Activated CD8-positive, alpha-beta memory T cell treated with anti-CD3 and anti-CD28 coated beads, Interleukin-2, amount 50 U/mL, for 4 hours (primary cell): Measurements from ENCODE around the gene CAMK2N2.

Experiments
- DNase-seq: peaks from one replicate; pipeline ENCODE4 v3.0.0-alpha.2; 2020

CAMK2N2 gene

DNA sequence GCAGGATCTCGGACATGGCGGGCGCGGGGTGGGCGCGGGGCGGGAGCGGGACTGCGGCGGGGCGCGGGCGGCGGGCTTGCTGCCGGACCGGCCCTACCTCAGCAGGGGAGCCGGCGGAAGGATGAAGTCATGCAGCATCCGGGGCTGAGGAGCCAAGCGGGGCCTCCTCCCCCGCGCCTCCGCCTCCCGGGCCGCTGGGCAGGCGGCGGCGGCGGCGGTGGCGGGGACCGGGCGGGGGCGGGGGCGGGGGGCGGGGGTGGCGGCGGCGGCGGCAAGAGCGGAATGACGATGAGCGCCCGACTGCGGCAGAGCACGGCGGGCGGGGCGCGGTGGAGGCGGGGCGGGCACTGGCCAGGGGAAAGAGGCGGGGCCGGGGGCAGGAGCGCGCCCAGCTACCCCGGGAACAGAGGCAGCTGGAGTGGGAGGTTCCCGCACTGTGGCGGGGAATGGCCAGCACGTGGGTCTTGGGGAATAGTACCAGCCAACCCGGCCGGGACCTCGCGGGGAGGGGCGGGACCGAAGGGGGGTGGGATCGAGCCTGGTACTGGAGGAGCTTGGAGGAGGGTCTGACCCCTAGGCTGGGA, at the start of gene CAMK2N2:
Gene CAMK2N2, minus strand, starts transcription at position 284 of the 584 bp plus-strand sequence. Its CDS starts 268 bp downstream, at position 16.
- peak; percentile 62 for DNase-seq

DNA sequence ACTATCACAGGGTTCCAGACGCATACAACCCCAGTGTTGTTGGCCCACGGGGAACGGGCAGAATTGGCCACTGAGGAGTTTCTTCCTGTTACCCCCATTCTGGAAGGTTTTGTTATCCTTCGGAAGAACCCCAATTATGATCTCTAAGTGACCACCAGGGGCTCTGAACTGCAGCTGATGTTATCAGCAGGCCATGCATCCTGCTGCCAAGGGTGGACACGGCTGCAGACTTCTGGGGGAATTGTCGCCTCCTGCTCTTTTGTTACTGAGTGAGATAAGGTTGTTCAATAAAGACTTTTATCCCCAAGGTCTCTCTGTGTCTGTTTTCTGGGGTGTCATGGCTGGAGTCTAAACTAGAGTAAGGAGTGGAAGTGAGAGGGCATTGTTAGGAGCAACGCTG, 47.4 kb upstream of the CAMK2N2 start:
- DNase-seq = no peak

DNA sequence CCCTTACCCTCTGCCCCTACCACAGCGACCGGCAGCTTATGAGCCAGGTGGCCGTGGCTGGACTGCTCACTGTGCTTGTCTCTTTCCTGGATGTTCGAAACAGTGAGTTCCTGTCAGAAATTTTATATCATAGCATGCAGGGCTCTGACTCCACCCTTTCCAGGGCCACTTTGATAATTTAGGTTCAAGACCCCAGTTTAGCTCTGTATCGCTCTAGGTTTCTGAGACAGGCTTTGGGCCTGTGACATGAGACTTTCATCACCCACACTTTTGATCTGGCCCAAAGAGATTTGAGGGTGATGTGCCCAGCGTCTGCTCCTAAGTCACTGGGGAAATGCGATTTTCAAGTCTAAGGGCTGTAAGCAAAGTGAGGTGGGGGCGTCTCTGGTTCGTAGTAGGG, 46.6 kb upstream of the CAMK2N2 start:
- DNase-seq = no peak

DNA sequence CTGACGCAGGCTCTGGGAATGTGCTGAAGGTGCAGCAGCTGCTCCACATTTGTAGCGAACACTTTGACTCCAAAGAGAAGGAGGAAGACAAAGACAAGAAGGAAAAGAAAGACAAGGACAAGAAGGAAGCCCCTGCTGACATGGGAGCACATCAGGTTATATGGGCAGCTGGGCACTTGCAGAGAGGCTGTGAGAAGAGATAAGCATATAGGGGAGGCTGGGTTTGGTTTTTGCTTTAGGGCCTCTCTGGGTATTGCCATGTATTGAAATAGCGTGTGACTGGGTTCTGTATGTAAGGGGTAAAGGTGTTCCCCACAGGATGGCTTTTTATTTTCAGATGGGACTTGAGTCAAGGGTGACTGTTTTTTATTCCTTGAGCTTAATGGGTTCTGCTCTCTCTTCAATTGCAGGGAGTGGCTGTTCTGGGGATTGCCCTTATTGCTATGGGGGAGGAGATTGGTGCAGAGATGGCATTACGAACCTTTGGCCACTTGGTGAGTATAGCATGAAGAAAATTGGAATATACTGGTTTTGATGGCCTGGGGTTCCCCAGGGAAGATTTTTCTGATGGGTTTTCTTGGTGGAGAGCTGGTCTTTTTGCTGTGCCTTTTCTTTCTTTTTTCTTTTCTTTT, 45.1 kb upstream of the CAMK2N2 start:
- DNase-seq = no peak

DNA sequence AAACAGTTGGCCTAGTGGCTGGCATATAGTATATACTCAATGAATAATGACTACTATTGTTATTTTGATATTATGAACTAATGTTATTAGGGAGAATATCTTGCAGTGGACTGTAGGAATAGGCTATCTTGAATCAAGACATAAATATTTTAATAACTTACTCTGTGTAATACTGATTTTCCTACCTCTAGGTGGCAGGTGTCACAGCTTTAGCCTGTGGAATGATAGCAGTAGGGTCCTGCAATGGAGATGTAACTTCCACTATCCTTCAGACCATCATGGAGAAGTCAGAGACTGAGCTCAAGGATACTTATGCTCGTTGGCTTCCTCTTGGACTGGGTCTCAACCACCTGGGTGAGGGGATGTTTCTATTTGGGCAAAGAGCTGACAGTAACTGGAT, 44.2 kb upstream of the CAMK2N2 start:
- no peak for DNase-seq

DNA sequence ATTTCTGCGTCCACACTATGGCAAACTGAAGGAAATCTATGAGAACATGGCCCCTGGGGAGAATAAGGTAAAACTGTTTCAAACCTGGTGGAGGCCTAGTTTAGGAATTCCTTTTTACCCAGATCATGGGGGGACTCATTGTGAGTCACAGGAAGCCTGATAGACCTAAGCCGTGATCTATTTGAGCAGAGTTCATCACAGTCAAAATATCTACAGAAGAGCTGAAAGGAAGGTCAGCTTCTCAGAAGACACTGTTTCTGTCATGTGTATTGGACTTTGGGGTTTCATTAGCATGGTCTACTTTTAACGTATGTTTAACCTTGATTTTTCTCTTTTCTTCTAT, 39.0 kb upstream of the CAMK2N2 start:
- DNase-seq = no peak

DNA sequence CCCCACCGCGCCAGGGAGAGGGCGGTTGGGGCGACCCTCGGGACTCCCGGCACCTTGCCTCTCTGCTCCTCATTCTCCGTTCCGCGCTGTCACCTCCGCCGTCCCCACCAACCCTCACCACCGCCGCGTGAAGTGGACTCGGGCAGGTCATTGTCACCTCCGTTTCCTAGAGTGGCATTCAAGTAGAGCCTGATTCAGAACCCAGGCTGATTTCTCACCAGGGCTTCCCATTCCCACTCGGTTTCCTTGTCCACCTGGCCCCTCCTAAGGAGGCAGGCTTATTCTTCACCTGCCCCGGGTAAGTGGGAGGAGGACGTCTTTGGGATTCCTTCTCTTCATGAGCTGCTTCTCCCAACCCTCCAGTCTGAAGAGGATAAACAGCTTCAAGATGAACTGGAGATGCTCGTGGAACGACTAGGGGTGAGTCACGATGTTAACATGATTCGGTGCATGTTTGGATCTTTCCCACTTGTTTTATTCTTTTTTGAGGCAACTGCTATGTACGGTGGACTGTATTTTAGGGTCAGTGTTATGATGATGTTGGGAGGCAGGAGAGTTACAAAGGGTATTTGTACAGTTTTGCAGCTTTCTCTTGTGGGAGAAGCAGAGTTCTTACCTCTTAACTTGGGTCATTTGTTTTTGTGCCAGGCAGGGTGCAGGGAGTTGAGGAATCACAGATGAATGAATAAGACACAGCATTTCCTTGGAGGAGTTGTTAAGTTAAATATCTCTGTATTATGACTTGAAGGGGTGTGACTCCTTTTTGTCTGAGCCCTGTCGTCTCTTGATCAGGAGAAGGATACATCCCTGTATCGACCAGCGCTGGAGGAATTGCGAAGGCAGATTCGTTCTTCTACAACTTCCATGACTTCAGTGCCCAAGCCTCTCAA, 38.4 kb upstream of the CAMK2N2 start:
- no peak for DNase-seq

DNA sequence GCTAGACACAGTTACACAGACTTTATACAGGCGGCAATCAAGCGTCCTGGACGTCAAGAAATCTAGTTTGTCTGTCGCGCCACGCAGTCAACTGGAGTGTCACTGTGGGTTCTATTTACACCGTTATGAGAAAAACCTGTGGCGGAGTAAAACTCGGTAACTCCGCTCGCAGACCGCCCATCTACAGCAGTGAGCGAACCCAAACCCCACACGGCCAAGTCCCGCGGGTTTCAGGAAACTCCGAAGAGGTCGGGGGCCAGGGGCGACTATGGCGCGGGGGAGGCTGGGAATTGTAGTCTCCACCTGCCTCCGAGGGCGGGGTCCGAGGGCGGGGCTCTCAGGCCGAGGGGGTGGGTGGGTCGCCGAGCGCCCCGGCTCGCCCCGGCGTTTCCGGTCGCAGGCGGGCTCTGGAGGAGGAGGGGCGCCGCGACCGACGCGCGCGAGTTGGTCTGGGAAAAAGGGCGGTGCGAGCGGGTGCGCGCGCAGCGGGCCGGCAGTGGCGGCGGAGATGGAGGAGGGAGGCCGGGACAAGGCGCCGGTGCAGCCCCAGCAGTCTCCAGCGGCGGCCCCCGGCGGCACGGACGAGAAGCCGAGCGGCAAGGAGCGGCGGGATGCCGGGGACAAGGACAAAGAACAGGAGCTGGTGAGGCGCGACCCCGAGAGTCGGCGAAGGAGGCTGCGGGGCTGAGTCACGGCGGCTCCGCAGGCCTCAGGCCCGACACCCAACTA, 37.6 kb upstream of the CAMK2N2 start, which contains the start of gene PSMD2:
Gene PSMD2, plus strand, starts transcription at position 483 of the 729 bp plus-strand sequence. Its CDS starts 26 bp downstream, at position 509.
- peak; percentile 98 for DNase-seq

DNA sequence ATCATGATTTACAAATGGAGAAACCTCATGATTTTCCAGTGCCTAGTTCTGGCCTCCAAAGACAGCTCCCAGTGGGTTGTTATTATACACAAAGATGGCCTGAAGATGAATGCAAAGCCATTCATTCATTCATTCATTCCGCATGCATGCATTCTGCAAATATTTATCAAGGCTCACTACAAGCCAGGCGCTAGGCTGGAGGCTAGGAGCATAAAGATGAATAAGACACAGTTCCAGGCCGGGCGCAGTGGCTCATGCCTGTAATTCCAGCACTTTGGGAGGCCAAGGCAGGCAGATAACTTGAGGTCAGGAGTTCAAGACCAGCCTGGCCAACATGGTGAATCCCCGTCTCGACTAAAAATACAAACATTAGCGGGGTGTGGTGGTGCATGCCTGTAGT, 35.3 kb upstream of the CAMK2N2 start:
- no peak for DNase-seq

DNA sequence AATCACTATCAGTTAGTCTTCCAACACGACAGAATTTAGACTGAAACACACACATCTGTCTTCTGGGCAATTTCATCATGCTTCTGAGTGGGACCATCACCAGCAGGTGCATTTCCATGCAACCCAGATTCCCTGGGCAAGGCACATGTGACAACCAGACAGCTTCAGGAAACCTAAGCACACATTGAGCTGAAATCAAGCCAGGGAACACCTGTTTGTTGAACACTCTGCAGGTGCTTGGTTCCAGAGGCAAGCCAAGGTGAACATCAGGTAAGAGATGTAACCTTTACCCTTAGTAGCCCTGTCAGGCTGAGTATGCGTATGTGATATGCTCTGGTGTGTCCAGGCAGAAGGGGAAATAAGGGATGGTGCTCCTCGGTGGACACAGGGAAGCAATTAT, 34.4 kb upstream of the CAMK2N2 start:
- no peak for DNase-seq

DNA sequence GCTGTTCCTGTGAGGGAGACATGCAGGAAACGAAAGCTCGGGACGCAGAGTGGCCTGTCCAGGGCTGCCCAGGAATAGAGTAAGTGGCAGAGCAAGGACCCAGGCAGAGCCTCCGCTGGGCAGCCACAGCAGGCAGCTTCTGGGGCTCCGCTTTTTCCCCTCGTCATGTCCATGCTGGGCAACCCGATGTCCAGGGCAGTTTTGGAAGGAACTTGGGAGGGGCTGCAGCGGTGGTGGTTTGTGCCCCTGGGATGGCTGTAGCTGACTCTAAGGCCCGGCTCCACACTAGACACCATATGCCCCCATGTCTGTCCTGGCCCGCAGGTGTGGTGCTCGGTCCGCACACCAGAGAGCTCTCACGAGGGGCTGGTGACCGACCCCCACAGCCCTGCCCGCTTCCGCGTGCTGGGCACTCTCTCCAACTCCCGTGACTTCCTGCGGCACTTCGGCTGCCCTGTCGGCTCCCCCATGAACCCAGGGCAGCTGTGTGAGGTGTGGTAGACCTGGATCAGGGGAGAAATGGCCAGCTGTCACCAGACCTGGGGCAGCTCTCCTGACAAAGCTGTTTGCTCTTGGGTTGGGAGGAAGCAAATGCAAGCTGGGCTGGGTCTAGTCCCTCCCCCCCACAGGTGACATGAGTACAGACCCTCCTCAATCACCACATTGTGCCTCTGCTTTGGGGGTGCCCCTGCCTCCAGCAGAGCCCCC, 30.5 kb upstream of the CAMK2N2 start:
- no peak for DNase-seq

DNA sequence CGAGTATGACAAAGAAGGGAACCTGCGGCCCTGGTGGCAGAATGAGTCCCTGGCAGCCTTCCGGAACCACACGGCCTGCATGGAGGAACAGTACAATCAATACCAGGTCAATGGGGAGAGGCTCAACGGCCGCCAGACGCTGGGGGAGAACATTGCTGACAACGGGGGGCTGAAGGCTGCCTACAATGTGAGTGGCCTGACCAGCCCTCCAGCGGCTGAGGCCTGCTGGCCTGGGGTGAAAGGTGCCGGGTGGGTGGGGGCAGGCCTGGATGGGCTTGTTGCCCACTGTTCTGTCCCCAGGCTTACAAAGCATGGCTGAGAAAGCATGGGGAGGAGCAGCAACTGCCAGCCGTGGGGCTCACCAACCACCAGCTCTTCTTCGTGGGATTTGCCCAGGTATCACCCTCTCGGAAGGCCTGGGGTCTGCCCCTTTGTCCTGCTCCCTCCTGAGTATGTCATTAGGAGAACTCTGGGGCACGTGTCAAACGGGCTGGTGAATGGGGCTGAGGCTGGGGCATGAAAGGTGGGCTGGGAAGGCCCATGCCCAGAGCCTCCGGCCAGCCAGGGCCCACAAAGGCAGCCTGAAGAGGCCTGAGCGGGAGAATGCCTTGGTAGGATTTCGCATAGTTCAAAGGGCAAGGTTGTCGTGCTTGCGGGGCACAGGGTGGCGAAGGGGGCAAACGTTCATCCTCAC, 29.8 kb upstream of the CAMK2N2 start:
- DNase-seq = no peak

DNA sequence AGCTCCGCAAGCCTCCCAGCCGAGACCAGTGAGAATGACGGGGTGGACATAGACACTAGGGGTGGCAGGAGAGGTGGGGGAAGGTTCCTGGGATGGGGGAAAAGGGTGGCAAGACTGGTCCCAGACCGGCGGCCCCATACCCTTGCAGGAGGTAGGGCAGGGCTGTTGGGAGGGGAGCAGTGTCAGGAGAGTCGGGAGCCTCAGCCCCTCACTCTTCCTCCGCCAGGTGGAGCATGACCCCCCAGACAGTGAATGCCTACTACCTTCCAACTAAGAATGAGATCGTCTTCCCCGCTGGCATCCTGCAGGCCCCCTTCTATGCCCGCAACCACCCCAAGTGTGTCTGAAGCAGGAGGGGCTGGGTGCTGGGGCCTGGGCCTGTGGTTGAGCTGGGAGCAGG, 29.0 kb upstream of the CAMK2N2 start:
- DNase-seq = no peak

DNA sequence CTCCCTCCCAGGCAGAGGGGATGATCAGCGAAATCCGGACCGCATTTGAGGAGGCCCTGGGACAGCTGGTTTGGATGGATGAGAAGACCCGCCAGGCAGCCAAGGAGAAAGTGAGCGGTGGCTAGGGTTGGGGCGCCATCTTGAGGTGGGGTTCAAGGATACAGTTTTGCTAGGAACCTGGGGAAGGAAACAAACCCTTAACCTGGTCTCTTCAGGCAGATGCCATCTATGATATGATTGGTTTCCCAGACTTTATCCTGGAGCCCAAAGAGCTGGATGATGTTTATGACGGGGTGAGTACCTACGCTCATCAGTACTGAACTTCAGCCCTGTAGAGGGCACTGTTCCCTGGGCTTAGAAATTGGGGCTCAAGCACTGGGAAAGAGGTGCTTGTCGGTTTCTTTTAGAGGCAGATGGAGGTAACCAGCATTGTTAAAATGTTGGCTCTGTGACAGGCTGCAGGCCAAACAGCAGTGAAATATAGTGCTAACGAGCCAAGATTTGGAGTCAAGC, 28.1 kb upstream of the CAMK2N2 start:
- peak; percentile 65 for DNase-seq

DNA sequence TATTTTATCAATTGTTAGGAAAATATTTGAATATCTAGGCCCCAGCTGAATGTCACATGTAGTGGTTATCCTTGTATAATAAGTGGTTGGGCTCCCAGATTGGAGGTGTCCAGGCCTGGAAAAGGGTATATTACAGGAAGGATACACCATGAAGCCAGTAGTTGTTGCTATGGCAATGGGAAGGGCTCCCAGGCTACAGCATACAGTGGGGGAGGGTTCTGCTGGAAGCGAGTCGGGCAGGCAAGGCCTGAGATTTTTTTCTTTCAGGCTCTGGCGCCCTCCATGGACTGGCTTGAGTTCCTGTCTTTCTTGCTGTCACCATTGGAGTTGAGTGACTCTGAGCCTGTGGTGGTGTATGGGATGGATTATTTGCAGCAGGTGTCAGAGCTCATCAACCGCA, 23.3 kb upstream of the CAMK2N2 start:
- DNase-seq = no peak

DNA sequence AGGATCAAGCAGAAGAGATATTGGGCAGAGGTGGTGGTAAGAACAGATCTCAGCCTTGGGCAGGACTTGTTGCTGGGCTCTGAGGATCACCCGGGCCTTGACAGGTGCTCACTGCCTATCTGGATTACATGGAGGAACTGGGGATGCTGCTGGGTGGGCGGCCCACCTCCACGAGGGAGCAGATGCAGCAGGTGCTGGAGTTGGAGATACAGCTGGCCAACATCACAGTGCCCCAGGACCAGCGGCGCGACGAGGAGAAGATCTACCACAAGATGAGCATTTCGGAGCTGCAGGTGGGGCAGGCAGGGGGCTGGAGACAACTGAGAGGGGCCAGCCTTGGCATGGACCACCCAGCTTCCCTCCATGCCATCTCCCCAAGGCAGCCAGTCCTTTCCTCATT, 22.3 kb upstream of the CAMK2N2 start:
- DNase-seq = no peak

DNA sequence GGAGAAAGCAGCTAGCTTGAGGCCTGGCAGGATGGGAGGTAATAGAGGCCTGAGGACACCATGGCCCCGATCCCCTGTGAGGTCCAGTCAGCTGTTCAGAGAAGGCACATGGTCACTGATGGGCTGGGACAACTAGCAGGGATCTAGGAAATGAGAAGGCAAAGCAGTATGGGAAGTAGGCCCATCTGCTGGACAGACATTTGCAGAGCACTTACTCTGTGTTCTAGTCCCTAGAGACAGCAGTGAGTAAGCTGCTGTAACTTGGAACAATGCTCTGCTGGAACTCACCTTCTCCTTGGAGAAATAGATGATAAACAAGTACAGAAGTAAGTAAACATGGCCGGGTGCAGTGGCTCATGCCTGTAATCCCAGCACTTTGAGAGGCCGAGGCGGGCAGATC, 21.6 kb upstream of the CAMK2N2 start:
- no peak for DNase-seq

DNA sequence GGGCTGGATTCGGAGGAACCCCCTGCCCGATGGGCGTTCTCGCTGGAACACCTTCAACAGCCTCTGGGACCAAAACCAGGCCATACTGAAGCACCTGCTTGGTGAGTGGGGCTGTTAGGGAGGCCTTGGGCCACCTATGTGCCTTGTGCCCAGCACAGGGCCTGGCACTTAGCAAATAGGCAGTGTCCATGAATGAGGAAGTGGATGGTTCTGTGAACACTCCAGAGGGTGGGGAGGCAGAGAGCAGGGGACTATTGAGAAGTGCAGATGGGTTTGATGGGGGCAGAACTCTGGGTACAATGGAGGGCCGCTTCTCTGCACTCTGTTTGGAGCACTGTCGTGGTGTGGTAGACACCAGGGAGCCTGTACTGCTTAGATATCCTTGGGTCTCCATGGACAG, 16.0 kb upstream of the CAMK2N2 start:
- DNase-seq = no peak

DNA sequence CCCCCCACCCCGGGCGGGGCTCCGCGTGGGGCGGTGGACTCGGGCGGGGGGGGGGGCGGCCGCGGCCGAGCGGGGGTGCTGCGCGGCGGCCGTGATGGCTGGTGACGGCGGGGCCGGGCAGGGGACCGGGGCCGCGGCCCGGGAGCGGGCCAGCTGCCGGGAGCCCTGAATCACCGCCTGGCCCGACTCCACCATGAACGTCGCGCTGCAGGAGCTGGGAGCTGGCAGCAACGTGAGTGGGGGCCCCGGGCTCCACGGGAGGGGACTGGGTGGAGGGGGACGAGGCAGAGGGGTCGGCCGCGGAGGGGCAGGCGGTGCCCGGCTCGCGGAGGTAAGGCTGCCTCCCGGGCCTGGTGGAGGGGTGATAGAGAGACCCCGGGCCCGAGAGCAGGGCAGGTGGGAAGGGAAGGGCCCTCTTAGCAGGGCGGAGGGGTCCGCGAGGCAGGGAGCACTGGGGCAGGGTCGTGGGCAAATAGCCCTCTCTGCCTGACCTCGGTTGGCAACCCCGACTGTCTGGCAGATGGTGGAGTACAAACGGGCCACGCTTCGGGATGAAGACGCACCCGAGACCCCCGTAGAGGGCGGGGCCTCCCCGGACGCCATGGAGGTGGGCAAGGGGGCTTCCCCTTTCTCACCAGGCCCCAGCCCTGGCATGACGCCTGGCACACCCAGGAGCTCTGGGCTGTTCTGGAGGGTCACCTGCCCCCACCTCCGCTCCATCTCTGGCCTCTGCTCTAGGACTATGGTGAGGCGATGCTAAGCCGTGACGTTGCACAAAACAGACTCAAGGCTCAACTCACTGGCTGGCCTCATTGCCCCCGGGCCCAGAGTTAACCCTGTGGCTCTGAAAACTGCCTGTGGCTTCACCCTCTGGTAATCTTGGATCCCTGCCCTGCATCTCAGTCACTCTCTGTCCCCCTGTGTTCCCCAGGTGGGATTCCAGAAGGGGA, 14.9 kb upstream of the CAMK2N2 start, which contains the start of gene ECE2:
Gene ECE2, plus strand, starts transcription at position 62 of the 950 bp plus-strand sequence. Its CDS starts 132 bp downstream, at position 194.
- DNase-seq = no peak

DNA sequence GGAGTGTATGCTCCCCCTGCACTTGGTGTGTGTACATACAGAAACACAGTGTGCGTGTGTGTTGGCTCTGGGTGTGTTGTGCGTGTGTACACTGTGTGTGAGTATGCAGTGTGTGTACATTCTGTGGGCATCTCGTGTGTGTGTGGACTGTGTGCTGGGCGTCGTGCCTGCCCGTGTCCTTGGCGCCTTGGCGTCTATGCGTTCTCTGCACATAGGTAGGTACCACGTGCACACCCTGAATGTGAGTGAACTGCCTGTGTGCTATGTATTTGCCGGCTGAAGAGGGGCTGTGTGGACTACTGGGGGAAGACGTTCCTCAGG, 14.0 kb upstream of the CAMK2N2 start:
- no peak for DNase-seq

DNA sequence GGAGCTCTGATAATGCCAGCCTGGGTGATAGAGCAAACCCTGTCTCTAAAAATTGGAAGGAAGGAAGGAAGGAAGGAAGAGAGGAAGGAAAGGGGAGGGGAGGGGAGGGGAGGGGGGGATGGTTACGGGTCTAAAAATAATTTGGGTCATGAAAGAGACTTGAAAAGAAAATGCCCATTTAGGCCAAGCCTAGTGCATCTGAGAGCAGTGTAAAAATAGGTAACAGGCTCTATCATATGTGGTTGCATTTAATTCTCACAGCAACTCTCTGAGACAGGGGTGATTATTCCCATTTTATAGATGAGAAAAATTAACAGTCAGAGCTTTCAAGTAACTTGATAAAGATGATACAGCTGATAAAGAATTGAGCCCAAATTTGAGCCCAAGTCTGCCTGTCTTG, 10.9 kb upstream of the CAMK2N2 start:
- no peak for DNase-seq
